AG04450 (cell line): ENCODE data around the gene GIPR. TPM values are rescaled to one million over a fixed set of nuclear protein-coding genes. Genes with fewer than 3 reads are reported as not detected.
A peak's percentile ranks its signal among the peaks of the same experiment; 100 is the strongest.

ENCODE experiments used
- CTCF ChIA-PET: fragments of 300-600, 350-600 bp; formaldehyde crosslinking; extraction: SDS; loops from one replicate; lab custom pipeline; 2022; ENCODE audit warnings: antibody characterized with exemption, inconsistent platforms; lab: Charles Lee
- POLR2A ChIA-PET: fragments of 350-600 bp; formaldehyde crosslinking; extraction: SDS; loops from one replicate; lab custom pipeline; 2021; ENCODE audit warnings: antibody characterized with exemption, inconsistent platforms; lab: Yijun Ruan, JAX
- DNase-seq: peaks from one replicate; pipeline ENCODE4 v3.0.0-alpha.2; 2011; ENCODE audit warnings: low read depth, low spot score
- H3K27ac ChIP-seq: one replicate; pipeline ENCODE4 v1.5.1; 2012; ENCODE audit warnings: low read depth, low read length, control low read depth
- H3K27me3 ChIP-seq: one replicate; pipeline ENCODE4 v1.6.0; 2012; ENCODE audit warnings: low read length; ENCODE audit not compliant: control insufficient read depth, insufficient read depth
- H3K4me3 ChIP-seq: 2 replicates; pipeline ENCODE4 v1.5.1; 2011; ENCODE audit warnings: mild to moderate bottlenecking, low read depth, low read length, control low read depth
- H3K9me3 ChIP-seq: 2 replicates; pipeline ENCODE4 v1.5.1; 2012; ENCODE audit warnings: low read length; ENCODE audit not compliant: control insufficient read depth, insufficient read depth
- polyA plus RNA-seq: library from polyadenylated mRNA; depleted of rRNA; stranded (reverse); fragments of >200 nt; gene quantifications from 2 replicates; pipeline ENCODE4 v1.2.3, GENCODE V29; 2011
- TF ChIP-seq, protein P1 (sequence below): IDR thresholded peaks from 2 replicates; pipeline ENCODE4 v1.5.1; 2011; ENCODE audit warnings: low read depth, low read length, control low read depth, inconsistent platforms

GIPR gene
- polyA plus RNA-seq, 1 experiment = 0.61 TPM

DNA sequence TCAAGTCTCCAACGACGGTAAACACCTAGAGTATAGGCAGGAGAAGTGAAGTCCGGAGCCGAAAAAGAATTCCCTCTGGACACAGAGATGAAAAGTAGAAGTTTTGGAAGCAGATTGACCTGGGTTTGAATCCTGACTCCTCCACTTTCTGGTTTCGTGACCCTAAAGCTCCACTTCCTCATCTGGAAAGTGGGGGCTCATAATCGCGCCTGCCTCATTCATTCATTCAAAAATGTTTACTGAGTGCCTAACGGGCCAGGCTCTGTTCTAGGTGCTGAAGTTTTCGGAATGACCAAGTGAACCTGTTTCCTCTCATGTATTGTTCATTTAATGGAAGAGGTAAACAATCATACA is 21.7 kb upstream of the GIPR start:
- Histone ChIP-seq H3K9me3 (no peaks in the 10 kb centered on the region; the same call in 1 of the 2 replicates), H3K27ac (peak overlapping the region; percentile 22)
- CTCF ChIA-PET = interaction anchor here (1.0 to 1.3 kb wide), 2 partner anchors 161 to 168 kb away, joined by 4 to 7 read pairs; no protein-coding TSS in a partner anchor

DNA sequence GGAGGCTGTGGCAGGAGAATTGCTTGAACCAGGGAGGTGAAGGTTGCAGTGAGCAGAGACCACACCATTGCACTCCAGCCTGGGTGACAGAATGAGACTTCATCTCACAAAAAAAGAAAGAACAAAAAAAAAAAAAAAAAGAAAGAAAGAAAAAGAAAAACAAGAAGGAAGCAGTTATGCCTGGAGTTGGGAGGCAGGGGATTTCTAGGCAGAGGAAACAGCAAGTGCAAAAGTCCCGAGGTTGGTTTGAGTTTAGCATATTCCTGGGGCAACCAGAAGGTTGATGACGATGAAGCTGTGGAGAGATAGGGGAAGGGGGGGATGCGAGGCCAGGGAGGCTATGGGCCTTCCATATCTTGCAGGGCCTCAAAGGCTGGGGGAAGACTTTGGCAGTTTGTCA is 17.3 kb upstream of the GIPR start:
- TF ChIP-seq, protein P1, sequence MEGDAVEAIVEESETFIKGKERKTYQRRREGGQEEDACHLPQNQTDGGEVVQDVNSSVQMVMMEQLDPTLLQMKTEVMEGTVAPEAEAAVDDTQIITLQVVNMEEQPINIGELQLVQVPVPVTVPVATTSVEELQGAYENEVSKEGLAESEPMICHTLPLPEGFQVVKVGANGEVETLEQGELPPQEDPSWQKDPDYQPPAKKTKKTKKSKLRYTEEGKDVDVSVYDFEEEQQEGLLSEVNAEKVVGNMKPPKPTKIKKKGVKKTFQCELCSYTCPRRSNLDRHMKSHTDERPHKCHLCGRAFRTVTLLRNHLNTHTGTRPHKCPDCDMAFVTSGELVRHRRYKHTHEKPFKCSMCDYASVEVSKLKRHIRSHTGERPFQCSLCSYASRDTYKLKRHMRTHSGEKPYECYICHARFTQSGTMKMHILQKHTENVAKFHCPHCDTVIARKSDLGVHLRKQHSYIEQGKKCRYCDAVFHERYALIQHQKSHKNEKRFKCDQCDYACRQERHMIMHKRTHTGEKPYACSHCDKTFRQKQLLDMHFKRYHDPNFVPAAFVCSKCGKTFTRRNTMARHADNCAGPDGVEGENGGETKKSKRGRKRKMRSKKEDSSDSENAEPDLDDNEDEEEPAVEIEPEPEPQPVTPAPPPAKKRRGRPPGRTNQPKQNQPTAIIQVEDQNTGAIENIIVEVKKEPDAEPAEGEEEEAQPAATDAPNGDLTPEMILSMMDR = no peak
- no peak overlapping the region for H3K27ac ChIP-seq
- CTCF ChIA-PET = no interaction called here
- no peaks in the 10 kb centered on the region for H3K9me3 ChIP-seq
- no peaks in the 10 kb centered on the region for H3K27me3 ChIP-seq
- H3K4me3 ChIP-seq = no peak overlapping the region
- DNase-seq = no peak
- POLR2A ChIA-PET = no interaction called here

More for the DNA sequence above, 21.7 kb upstream of the GIPR start:
- TF ChIP-seq, protein P1 = no peak
- peak overlapping the region; percentile 56 for H3K4me3 ChIP-seq
- DNase-seq = no peak
- POLR2A ChIA-PET = interaction anchor here (0.7 to 1.5 kb wide), 4 partner anchors 16 to 268 kb away, joined by 3 to 6 read pairs (median 4); partner anchors contain the start of genes QPCTL and SNRPD2
- no peaks in the 10 kb centered on the region for H3K27me3 ChIP-seq

DNA sequence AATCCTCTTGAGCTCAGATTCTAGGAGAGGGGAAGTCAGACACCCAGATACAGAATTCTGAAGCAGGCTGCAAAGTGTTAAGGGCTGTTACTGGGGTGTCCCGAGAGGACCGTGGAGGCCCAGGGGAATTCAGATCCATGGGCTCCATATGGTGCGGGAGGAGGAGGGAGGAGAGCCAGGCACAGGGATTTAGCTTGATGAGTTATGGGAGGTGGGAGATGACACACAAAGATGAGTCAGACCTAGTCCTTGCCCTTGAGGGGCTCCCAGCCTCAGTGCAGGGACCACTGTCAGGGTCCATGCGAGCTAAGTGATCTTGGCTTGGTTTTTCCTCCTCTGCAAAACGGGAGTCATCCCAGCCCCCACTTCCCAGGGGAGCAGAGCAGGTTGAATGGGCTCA is 14.4 kb upstream of the GIPR start:
- H3K9me3 ChIP-seq = no peaks in the 10 kb centered on the region
- H3K4me3 ChIP-seq = no peak overlapping the region
- TF ChIP-seq, protein P1 = no peak
- POLR2A ChIA-PET = interaction anchor here (1.2 kb wide), 1 partner anchor 114 kb away, joined by 4 read pairs; no protein-coding TSS in a partner anchor
- no peak for DNase-seq
- no peak overlapping the region for H3K27ac ChIP-seq
- CTCF ChIA-PET = no interaction called here
- H3K27me3 ChIP-seq = no peaks in the 10 kb centered on the region

DNA sequence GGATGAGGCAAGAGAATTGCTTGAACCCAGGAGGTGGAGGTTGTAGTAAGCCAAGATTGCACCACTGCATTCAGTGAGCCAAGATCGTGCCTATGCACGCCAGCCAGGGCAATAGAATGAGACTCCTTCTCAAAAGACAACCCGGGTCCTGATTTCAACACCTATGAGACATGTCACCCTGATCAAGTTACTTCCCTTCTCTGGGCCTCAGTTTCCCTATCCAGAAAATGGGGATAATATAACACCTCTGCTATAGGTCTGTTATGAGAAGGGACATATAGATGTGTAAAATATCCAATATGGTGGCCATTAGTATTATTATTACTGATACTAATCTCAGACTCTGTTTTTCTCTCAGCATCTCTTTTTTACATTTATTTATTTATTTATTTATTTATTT is 12.9 kb upstream of the GIPR start:
- TF ChIP-seq, protein P1 = no peak
- ChIA-PET POLR2A (no interaction called here), CTCF (no interaction called here)
- H3K4me3 ChIP-seq = no peak overlapping the region
- no peaks in the 10 kb centered on the region for H3K27me3 ChIP-seq
- H3K27ac ChIP-seq = no peak overlapping the region
- no peak for DNase-seq
- H3K9me3 ChIP-seq = no peaks in the 10 kb centered on the region

DNA sequence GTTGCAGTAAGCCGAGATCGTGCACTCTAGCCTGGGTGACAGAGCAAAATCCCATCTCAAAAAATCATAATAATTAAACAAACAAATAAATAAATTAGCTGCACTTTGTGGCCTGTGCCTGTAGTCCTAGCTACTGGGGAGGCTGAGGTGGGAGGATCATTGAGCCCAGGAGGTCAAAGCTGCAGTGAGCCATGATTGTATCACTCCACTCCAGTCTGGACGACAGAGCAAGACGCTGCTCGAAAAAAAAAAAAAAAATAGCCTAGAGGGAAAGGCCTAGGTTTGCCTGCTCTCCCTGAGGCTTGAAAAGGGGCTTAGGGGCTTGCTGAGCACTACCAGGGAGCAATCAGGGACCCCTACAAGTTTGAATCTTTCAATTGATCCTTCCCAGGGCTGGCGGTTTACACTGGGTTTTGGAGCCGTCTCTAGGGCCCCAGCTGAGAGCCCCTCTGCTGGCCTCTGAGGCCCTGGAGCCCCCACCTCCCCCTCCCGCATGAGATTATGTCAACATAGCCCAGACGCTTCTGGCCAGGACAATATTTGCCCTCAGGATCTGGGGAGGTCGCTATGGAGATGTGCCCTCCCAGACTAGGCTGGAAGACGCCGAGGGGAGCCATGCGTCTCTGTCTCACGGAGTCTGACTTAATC is 10.4 kb upstream of the GIPR start:
- CTCF ChIA-PET = interaction anchor here (0.6 to 0.7 kb wide), 2 partner anchors 610 to 1072 kb away, joined by 4 to 6 read pairs; no protein-coding TSS in a partner anchor
- POLR2A ChIA-PET = no interaction called here
- Histone ChIP-seq H3K4me3 (no peak overlapping the region), H3K27me3 (peaks cover 3% of the 10 kb centered on the region), H3K27ac (no peak overlapping the region), H3K9me3 (no peaks in the 10 kb centered on the region)
- TF ChIP-seq, protein P1 = no peak
- no peak for DNase-seq
